ENCODE measurements around the gene WNK1. TPM values are rescaled to one million over a fixed set of nuclear protein-coding genes. Genes with fewer than 3 reads are reported as not detected.

Gene WNK1
- total RNA-seq, 2 experiments from 2014 or later, result 84.1 to 131 TPM

DNA sequence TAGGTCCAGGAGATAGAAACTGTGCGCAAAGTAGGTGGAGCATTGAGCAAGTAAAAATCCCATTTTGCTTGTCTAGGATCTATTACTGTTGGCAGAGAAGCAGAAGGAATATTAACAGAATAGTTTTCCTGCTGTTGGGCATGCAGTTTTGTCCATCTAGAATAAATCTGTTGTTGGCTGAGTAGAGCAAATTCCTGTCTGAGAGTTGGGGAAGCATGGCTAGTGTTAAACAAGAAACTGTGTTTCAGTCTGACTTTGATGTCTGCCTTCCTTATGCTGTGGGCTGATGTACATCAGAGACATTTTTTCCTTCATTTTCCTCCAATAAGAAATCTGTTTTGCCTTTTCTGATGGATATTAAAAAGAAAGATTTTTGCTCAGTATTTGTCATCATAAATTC, 99.0 kb downstream of the WNK1 start:
- no TSS peak for BruUV-seq (replicated peaks)
- Histone ChIP-seq H3K79me2 (ENCODE audit: insufficient read depth, low read depth, low read length) (peaks cover 21% of the 10 kb centered on the region; the same call in 1 of the 2 replicates), H3K9me3 (ENCODE audit: low read length) (no peaks in the 10 kb centered on the region), H3K4me1 (ENCODE audit: insufficient read depth, low read length, poor library complexity, severe bottlenecking) (no peaks in the 10 kb centered on the region), H4K20me1 (ENCODE audit: insufficient read depth, low read length) (no peaks in the 10 kb centered on the region), H3K4me2 (ENCODE audit: low read length) (no peak overlapping the region), H2AFZ (ENCODE audit: low read length) (no peak overlapping the region), H3K9me2 (ENCODE audit: insufficient read depth, low read length) (no peaks in the 10 kb centered on the region), H3K36me3 (ENCODE audit: insufficient read depth, low read length) (peaks cover 4% of the 10 kb centered on the region), H3K4me3 (ENCODE audit: low read depth, low read length, poor library complexity, severe bottlenecking) (no peak overlapping the region), H3K27ac (ENCODE audit: low read depth, low read length, poor library complexity, severe bottlenecking) (no peak overlapping the region)
- ChIA-PET POLR2A (no interaction called here), CTCF (ENCODE audit: unreplicated experiment) (no interaction called here)
- TF ChIP-seq, protein P1, sequence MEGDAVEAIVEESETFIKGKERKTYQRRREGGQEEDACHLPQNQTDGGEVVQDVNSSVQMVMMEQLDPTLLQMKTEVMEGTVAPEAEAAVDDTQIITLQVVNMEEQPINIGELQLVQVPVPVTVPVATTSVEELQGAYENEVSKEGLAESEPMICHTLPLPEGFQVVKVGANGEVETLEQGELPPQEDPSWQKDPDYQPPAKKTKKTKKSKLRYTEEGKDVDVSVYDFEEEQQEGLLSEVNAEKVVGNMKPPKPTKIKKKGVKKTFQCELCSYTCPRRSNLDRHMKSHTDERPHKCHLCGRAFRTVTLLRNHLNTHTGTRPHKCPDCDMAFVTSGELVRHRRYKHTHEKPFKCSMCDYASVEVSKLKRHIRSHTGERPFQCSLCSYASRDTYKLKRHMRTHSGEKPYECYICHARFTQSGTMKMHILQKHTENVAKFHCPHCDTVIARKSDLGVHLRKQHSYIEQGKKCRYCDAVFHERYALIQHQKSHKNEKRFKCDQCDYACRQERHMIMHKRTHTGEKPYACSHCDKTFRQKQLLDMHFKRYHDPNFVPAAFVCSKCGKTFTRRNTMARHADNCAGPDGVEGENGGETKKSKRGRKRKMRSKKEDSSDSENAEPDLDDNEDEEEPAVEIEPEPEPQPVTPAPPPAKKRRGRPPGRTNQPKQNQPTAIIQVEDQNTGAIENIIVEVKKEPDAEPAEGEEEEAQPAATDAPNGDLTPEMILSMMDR (conservative IDR thresholded peaks at IDR 0.05; ENCODE audit: low read length), result no peak
- TF ChIP-seq EZH2phosphoT487 (IDR thresholded peaks at IDR 0.05; ENCODE audit: borderline replicate concordance, low read depth, low read length), result no peak
- DNase-seq (ENCODE audit: low spot score), result no peak
- intact Hi-C loops (cut with micrococcal nuclease; ENCODE audit: unreplicated experiment), result no loop called here

DNA sequence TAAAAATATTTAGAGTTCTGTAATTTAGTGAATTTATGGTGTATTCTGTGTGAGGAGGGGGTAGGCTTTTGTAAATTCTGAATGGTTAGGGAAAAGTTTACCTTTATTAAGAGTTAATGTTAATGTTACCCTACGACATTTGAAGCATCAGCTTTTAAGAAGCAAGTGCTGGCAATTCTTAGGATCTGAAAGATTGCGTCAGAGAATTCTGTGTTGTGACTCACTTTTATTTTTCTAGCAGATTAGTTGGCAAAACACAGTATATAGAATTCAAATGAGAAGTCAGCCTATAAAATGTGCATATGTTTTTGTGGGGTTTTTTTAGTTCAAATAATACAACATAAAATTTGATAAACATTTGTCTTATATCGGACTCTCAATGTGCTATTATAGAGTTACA, 99.5 kb downstream of the WNK1 start:
- Histone ChIP-seq H3K79me2 (ENCODE audit: insufficient read depth, low read depth, low read length) (peaks cover 21% of the 10 kb centered on the region; the same call in 1 of the 2 replicates), H3K4me1 (ENCODE audit: insufficient read depth, low read length, poor library complexity, severe bottlenecking) (no peaks in the 10 kb centered on the region), H3K9me2 (ENCODE audit: insufficient read depth, low read length) (no peaks in the 10 kb centered on the region), H3K9me3 (ENCODE audit: low read length) (no peaks in the 10 kb centered on the region), H3K27ac (ENCODE audit: low read depth, low read length, poor library complexity, severe bottlenecking) (no peak overlapping the region), H3K4me2 (ENCODE audit: low read length) (no peak overlapping the region), H3K36me3 (ENCODE audit: insufficient read depth, low read length) (peaks cover 7% of the 10 kb centered on the region), H2AFZ (ENCODE audit: low read length) (no peak overlapping the region), H4K20me1 (ENCODE audit: insufficient read depth, low read length) (no peaks in the 10 kb centered on the region), H3K4me3 (ENCODE audit: low read depth, low read length, poor library complexity, severe bottlenecking) (no peak overlapping the region)
- intact Hi-C loops (cut with micrococcal nuclease; ENCODE audit: unreplicated experiment), result no loop called here
- POLR2A ChIA-PET, result interaction anchor here (1.3 kb wide), 1 partner anchor 21 kb away, joined by 3 read pairs; no protein-coding TSS in a partner anchor
- DNase-seq (ENCODE audit: low spot score), result no peak
- no TSS peak for BruUV-seq (replicated peaks)
- TF ChIP-seq, protein P1 (conservative IDR thresholded peaks at IDR 0.05; ENCODE audit: low read length), result no peak
- TF ChIP-seq EZH2phosphoT487 (IDR thresholded peaks at IDR 0.05; ENCODE audit: borderline replicate concordance, low read depth, low read length), result no peak
- CTCF ChIA-PET (ENCODE audit: unreplicated experiment), result no interaction called here

DNA sequence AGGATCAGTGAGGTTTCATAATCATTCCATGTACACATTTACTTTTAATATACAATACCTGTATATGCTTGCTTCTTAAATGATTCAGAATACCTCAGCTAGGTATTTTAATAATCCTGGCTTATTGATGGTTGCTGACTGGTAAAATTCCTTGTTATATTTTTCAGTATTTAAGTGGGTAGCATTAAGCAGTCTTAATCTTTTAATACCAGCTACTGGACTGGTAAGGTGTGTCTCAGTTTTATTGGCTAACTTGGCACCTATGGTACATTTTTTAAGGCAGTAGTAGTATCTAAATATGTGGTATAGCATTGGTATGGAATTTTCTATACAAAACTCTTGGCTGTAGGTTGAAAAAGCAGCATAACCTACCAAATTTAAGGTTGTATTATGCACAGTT, 100.5 kb downstream of the WNK1 start:
- no TSS peak for BruUV-seq (replicated peaks)
- Histone ChIP-seq H3K4me1 (ENCODE audit: insufficient read depth, low read length, poor library complexity, severe bottlenecking) (no peaks in the 10 kb centered on the region), H3K27ac (ENCODE audit: low read depth, low read length, poor library complexity, severe bottlenecking) (no peak overlapping the region), H3K9me2 (ENCODE audit: insufficient read depth, low read length) (no peaks in the 10 kb centered on the region), H3K36me3 (ENCODE audit: insufficient read depth, low read length) (peaks cover 17% of the 10 kb centered on the region), H2AFZ (ENCODE audit: low read length) (no peak overlapping the region), H3K79me2 (ENCODE audit: insufficient read depth, low read depth, low read length) (peaks cover 21% of the 10 kb centered on the region; the same call in 1 of the 2 replicates), H4K20me1 (ENCODE audit: insufficient read depth, low read length) (no peaks in the 10 kb centered on the region), H3K9me3 (ENCODE audit: low read length) (no peaks in the 10 kb centered on the region), H3K4me2 (ENCODE audit: low read length) (no peak overlapping the region), H3K4me3 (ENCODE audit: low read depth, low read length, poor library complexity, severe bottlenecking) (no peak overlapping the region)
- intact Hi-C loops (cut with micrococcal nuclease; ENCODE audit: unreplicated experiment), result no loop called here
- TF ChIP-seq, protein P1 (conservative IDR thresholded peaks at IDR 0.05; ENCODE audit: low read length), result no peak
- TF ChIP-seq EZH2phosphoT487 (IDR thresholded peaks at IDR 0.05; ENCODE audit: borderline replicate concordance, low read depth, low read length), result no peak
- CTCF ChIA-PET (ENCODE audit: unreplicated experiment), result no interaction called here
- no peak for DNase-seq (ENCODE audit: low spot score)
- POLR2A ChIA-PET, result interaction anchor here (1.3 kb wide), 1 partner anchor 20 kb away, joined by 3 read pairs; no protein-coding TSS in a partner anchor
